COLO668 (cell line): ENCODE data around the gene IL25.

Experiments used
- DNase-seq: peaks from one replicate; lab custom pipeline; 2025; ENCODE audit not compliant: unreplicated experiment; lab: John Stamatoyannopoulos, UW

Gene IL25

GRCh38 chr14:23352506-23353432 is 19.8 kb upstream of the IL25 start, which contains the start of gene SLC22A17:
Gene SLC22A17 (minus strand): TSS chr14:23352887.
- DNase-seq: peak; percentile 20

DNA sequence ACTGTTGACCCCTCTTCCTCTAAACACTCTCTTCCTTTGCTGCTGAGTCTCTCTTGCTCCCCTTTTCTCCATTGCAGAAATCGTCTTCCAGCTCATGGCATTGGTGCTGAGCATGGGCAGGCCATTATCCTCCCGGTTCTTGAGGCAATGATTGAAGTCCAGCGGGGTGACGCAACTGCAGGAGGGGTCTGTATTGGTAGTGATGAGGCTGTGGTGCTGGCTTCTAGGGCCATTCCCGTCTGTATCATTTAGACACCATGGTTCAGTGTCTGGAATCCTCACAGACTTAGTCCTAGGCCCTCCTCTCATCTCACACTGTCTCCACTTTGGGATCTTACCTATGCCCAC is 19.2 kb upstream of the IL25 start:
- no peak for DNase-seq

GRCh38 chr14:23354990-23355389 is 17.6 kb upstream of the IL25 start:
- DNase-seq: no peak

GRCh38 chr14:23355871-23356435 is 16.7 kb upstream of the IL25 start:
- no peak for DNase-seq

GRCh38 chr14:23356662-23357061 is 15.9 kb upstream of the IL25 start:
- DNase-seq: no peak

DNA sequence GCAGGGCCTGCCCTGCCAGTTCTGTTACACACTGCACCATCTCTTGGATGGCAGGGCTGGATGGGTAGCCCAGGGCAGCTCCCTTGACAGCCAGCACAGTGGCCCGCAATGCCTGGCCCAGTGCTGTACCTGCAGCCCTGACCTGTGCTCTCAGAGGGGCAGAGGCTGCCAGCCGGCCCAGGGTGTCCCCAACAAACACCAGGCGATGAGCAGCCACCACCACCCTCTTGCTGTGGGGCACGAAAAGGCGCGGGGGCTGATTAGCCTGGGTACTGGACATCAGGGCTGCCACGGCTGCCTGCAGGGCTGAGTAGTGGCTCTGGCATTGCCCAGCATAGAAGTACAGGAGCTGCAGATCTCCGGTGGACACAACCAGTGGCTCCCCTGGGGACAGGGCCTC is 15.3 kb upstream of the IL25 start:
- no peak for DNase-seq

DNA sequence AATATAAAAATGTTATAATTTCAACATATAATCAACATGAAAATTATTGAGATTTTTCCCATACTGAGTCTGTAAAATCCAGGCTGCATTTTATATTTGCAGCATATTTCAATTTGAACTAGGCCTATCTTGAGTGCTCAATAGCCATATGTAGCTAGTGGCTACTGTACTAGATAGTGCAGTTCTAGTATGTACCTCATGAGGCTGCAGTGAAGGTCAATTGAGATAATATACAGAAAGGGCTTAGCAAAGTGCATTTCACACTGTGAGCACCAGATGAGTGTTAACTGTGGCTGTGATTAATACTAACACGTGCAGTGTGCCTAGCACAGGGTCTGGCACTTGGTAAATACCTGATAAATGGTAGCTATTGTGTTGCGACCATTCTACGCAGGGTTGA is 14.6 kb upstream of the IL25 start:
- no peak for DNase-seq

- no peak for DNase-seq
Measured at GRCh38 chr14:23358553-23359166, 13.9 kb upstream of the IL25 start.

GRCh38 chr14:23359167-23359626 is 13.4 kb upstream of the IL25 start:
- DNase-seq: no peak

DNA sequence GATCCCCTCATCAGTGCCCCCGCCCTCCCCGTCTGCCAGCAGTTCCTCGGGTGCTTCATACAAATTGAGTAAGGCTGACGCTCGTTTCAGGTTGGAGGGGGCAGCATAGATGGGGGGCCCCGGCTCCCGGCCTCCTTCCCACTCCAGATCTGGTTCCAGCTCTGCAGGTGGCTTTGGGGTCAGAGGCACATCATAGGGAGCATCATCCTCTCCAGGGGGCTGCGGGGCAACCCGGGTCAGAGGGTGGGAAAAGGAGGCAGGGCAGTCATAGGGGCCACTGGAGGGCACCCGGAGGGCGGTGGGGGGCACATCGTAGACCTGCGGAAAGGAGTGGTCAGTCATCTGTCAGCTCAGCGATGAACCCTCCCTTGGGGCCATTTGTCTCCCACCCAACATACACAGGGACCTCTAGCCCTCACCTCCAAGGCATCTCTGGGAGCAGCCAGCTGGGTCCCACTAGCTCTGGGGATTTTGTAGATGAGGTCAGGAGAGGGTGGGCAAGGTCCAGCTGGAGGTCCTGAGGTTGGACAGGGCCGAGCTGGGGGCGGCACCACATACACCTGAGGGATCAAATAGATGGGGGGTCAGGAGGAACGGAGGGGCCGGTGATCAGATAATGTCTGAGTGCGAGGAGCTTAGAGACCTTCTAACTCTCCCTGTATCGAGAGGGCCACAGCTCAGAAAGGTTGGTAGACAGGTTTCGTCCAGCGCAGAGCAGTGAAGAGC is 12.7 kb upstream of the IL25 start:
- no peak for DNase-seq

GRCh38 chr14:23360496-23360895 is 12.1 kb upstream of the IL25 start:
- DNase-seq: peak; percentile 10

DNA sequence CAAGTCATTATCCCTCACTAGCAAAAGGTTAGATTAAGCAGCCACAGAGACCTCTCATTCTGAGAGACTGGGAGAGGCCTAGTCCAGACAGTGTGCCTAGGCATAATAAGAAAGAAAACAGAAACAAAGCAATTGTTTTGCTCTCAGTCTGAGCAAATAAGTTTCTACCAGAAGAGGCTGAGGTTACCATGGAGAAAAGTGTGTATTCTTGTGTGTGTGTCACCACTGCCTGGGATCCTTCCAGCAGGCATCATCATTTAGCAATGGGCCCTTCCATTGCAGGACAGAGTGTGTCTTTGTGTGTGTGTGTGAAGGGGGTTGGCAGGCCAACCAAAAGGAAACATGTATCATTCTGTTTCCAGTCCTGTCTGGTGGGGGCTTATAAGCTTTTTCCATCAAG is 11.3 kb upstream of the IL25 start:
- no peak for DNase-seq

- no peak for DNase-seq
Measured at GRCh38 chr14:23361763-23362162, 10.8 kb upstream of the IL25 start.

DNA sequence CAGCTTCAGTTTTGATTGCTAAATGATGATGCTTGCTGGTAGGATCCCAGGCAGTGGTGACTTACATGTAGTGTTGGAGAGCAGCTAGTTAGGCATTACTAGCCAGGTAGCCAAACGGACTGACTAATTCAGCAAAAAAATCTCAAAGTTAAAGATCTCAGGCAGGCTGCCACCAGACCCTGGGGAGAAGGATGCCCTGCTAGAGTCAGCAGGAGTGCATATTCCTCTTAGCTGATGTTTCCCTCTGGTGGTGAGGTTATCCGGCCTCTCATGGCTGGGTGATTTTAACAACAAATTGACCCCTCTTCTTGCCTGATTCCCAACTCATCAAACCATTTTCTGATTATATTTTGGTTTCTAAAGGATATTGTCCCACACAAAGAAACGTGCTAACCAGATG is 10.4 kb upstream of the IL25 start:
- no peak for DNase-seq

- no peak for DNase-seq
Measured at GRCh38 chr14:23364164-23365035, 8.2 kb upstream of the IL25 start.

- no peak for DNase-seq
Measured at GRCh38 chr14:23365036-23365731, 7.4 kb upstream of the IL25 start, which contains the start of gene EFS. Gene EFS (minus strand): TSS chr14:23365172. CDS start chr14:23365025, 147 bp downstream.

- DNase-seq: no peak
Measured at GRCh38 chr14:23365732-23366425, 6.7 kb upstream of the IL25 start.

DNA sequence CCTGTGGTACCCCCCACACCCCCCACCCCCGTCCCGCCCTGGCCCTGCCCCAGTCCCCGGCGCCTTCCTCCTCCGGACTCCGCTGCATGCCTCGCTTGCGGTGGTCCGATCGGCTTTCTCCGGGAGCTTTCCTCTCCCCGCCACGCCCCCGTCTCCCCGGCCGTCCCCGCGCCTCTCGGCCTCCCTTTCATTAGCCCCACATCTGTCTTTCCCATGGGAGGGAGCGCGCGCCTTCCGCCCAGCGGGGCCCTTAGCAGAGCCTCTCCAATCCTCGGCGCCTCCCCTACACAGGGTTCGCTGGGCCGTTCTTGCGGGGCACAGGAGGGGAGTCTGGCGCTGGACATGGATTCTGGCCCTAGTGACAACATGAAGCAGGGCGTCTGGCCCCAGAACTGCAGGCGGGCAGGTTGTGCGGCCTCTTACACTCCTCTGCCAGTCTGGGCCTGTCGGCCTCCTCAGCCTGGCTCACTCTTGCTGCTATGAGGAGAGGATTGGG is 6.1 kb upstream of the IL25 start:
- DNase-seq: no peak

DNA sequence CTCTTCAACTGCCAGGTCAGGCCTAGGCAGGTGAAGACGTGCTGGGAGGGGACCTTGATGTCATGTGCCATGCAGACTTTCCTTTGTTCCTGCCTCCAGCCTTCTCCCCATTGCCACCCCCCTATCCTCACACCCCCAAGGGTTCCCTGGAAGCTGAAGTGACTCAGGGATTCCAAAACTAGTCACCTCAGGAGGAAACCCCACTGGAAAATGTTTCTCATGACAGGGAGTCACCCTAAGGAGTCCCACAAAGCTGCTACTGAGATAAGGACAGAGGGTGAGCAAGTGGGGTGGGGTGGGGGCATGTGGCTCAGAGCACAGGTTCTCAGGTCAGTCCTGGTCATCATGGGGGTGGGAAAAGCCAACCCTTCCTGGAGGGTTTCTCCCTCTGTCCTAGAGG is 2.4 kb upstream of the IL25 start:
- no peak for DNase-seq
